GM12878 (cell line): Measurements from ENCODE around the gene ARX. TPM values are rescaled to one million over a fixed set of nuclear protein-coding genes. Genes with fewer than 3 reads are reported as not detected.

Experiments used
- ATAC-seq: fragments of 200-7000 bp; cut with Tn5 transposase; 3 replicates; pipeline ENCODE4 v1.9.1; 2020; ENCODE audit warnings: mild to moderate bottlenecking, moderate library complexity
- BruUV-seq: library from RNA; stranded (reverse); fragments of 400-500 nt; replicated peaks from 2 replicates; lab custom pipeline; 2021; lab: Mats Ljungman, UMichigan
- CTCF ChIA-PET: fragments of 300-600 bp; sonication (Branson Sonifier 250); formaldehyde crosslinking; extraction: SDS; loops from one replicate; lab custom pipeline; 2021; ENCODE audit warnings: inconsistent platforms; lab: Yijun Ruan, JAX
- POLR2A ChIA-PET: fragments of 350-600 bp; formaldehyde crosslinking; extraction: SDS; loops from one replicate; lab custom pipeline; 2021; ENCODE audit warnings: inconsistent platforms; lab: Charles Lee
- RAD21 ChIA-PET: fragments of 300-600 bp; sonication (Branson Sonifier 250); formaldehyde crosslinking; loops from one replicate; lab custom pipeline; 2023; ENCODE audit warnings: antibody characterized with exemption; ENCODE audit not compliant: unreplicated experiment; lab: Charles Lee
- SMC1A ChIA-PET: fragments of 300-600 bp; sonication (Branson Sonifier 250); formaldehyde crosslinking; loops from one replicate; lab custom pipeline; 2023; ENCODE audit not compliant: unreplicated experiment, uncharacterized antibody; lab: Charles Lee
- DNase-seq: peaks from one replicate; pipeline ENCODE4 v3.0.0-alpha.2; 2011; ENCODE audit warnings: low read depth, low spot score
- FAIRE-seq: peaks from 3 replicates; lab custom pipeline; 2011; peaks lifted over from hg19 to GRCh38; lab: Jason Lieb, UNC
- H2AFZ ChIP-seq: 2 replicates; pipeline ENCODE4 v1.6.0; 2011; ENCODE audit warnings: low read depth, low read length, control low read depth; ENCODE audit not compliant: control insufficient read depth
- H3K27ac ChIP-seq: 2 replicates; pipeline ENCODE4 v1.5.1; 2011; ENCODE audit warnings: control low read depth; ENCODE audit not compliant: control insufficient read depth, insufficient read depth
- H3K27me3 ChIP-seq, 2 experiments: replicated peaks in 1 of 2; 2 replicates each; pipeline versions ENCODE4 v1.6.0 to v1.6.1; 2011; ENCODE audit warnings: low read length in 1 of 2; ENCODE audit not compliant: control insufficient read depth in 2 of 2, insufficient read depth in 2 of 2
- H3K36me3 ChIP-seq, 2 experiments: 2 replicates each; pipeline ENCODE4 v1.5.1; 2011; ENCODE audit warnings: low read length in 1 of 2; ENCODE audit not compliant: control insufficient read depth in 2 of 2, insufficient read depth in 2 of 2
- H3K4me1 ChIP-seq: 2 replicates; pipeline ENCODE4 v1.6.1; 2011; ENCODE audit warnings: mild to moderate bottlenecking, low read length, moderate library complexity, mixed read lengths; ENCODE audit not compliant: control insufficient read depth, insufficient read depth
- H3K4me2 ChIP-seq: 2 replicates; pipeline ENCODE4 v1.6.0; 2011; ENCODE audit warnings: control low read depth; ENCODE audit not compliant: control insufficient read depth, insufficient read depth
- H3K4me3 ChIP-seq: fragments of 200-600 bp; sonication (generic); 2 replicates; pipeline ENCODE4 v1.5.1; 2016
- H3K79me2 ChIP-seq: 2 replicates; pipeline ENCODE4 v1.6.0; 2011; ENCODE audit warnings: low read length; ENCODE audit not compliant: control insufficient read depth, insufficient read depth
- H3K9ac ChIP-seq: 2 replicates; pipeline ENCODE4 v1.8.0; 2011; ENCODE audit warnings: low read length, control low read depth, mixed read lengths; ENCODE audit not compliant: control insufficient read depth, insufficient read depth
- H3K9me3 ChIP-seq: replicated peaks from 3 replicates; pipeline ENCODE4 v1.5.1; 2011; ENCODE audit warnings: mild to moderate bottlenecking, low read length; ENCODE audit not compliant: control insufficient read depth, insufficient read depth
- H4K20me1 ChIP-seq: 2 replicates; pipeline ENCODE4 v1.6.0; 2011; ENCODE audit not compliant: control insufficient read depth, insufficient read depth
- BCL11A ChIP-seq: IDR thresholded peaks from 2 replicates; pipeline ENCODE4 v1.6.1; 2011; ENCODE audit warnings: low read depth, low read length
- EP300 ChIP-seq, 2 experiments: fragments of 150-350 bp in 1 of 2; IDR thresholded peaks; 2 replicates each; pipeline ENCODE4 v1.6.1; 2011 to 2012; ENCODE audit warnings: low read depth in 2 of 2, low read length in 2 of 2, borderline replicate concordance in 1 of 2, improper control_type of control experiment in 1 of 2, inconsistent platforms in 1 of 2; ENCODE audit not compliant: control insufficient read depth in 1 of 2
- EZH2 ChIP-seq: IDR thresholded peaks from 2 replicates; pipeline ENCODE4 v1.6.1; 2012; ENCODE audit warnings: low read depth, mild to moderate bottlenecking, control low read depth, inconsistent platforms, low read length, borderline replicate concordance; ENCODE audit not compliant: control insufficient read depth
- JUNB ChIP-seq: IDR thresholded peaks from 2 replicates; pipeline ENCODE4 v1.6.1; 2016; ENCODE audit warnings: antibody characterized with exemption, mild to moderate bottlenecking
- KDM1A ChIP-seq: fragments of 200-600 bp; sonication (generic); IDR thresholded peaks from 2 replicates; pipeline ENCODE4 v1.6.1; 2016; ENCODE audit warnings: borderline replicate concordance
- LARP7 ChIP-seq: fragments of 450-650 bp; IDR thresholded peaks from 2 replicates; pipeline ENCODE4 v1.6.1; 2017; ENCODE audit warnings: mild to moderate bottlenecking
- MYC ChIP-seq: IDR thresholded peaks from 2 replicates; pipeline ENCODE4 v1.6.1; 2011; ENCODE audit warnings: mild to moderate bottlenecking, low read length, moderate library complexity, inconsistent platforms; ENCODE audit not compliant: insufficient read depth, insufficient replicate concordance, insufficient read length, severe bottlenecking
- NKRF ChIP-seq: fragments of 450-650 bp; conservative IDR thresholded peaks from 2 replicates; pipeline ENCODE4 v1.6.1; 2017; ENCODE audit warnings: mild to moderate bottlenecking, moderate library complexity
- RAD21 ChIP-seq: IDR thresholded peaks from 2 replicates; pipeline ENCODE4 v1.6.1; 2011; ENCODE audit warnings: mild to moderate bottlenecking, low read depth, low read length, moderate library complexity; ENCODE audit not compliant: insufficient read depth
- RELA ChIP-seq: fragments of 450-650 bp; IDR thresholded peaks from 2 replicates; pipeline ENCODE4 v1.8.0; 2014; ENCODE audit warnings: borderline replicate concordance; ENCODE audit not compliant: partially characterized antibody
- SREBF1 ChIP-seq: IDR thresholded peaks from 2 replicates; pipeline ENCODE4 v1.6.1; 2012; ENCODE audit warnings: mild to moderate bottlenecking, low read length
- WRNIP1 ChIP-seq: IDR thresholded peaks from 2 replicates; pipeline ENCODE4 v1.6.1; 2011; ENCODE audit warnings: low read depth, low read length, improper control_type of control experiment, borderline replicate concordance
- YY1 ChIP-seq: IDR thresholded peaks from 2 replicates; pipeline ENCODE4 v1.6.1; 2011; ENCODE audit warnings: low read depth, mild to moderate bottlenecking, low read length
- WGBS: methylation state at CpG from one replicate; pipeline ENCODE4 v1.1.6; 2016; ENCODE audit warnings: low lambda C conversion rate; ENCODE audit not compliant: insufficient replicate concordance, insufficient coverage; ENCODE audit errors: missing lambda C conversion rate; 5-methylcytosine and 5-hydroxymethylcytosine counted together
- in situ Hi-C: fragments of 300-500 bp; cut with MboI; formaldehyde crosslinking; loops from 9 replicates; pipeline ENCODE4 v1.14.3; 2018; ENCODE audit warnings: mixed read lengths
- intact Hi-C: fragments of 100-400 bp; cut with micrococcal nuclease; formaldehyde crosslinking; loops from one replicate; pipeline ENCODE4 v1.14.2; 2022; ENCODE audit not compliant: unreplicated experiment
- polyA plus RNA-seq, 11 experiments: library from polyadenylated mRNA; depleted of rRNA in 4 of 11; unstranded in 6 of 11; stranded (reverse) in 5 of 11; fragments of >200 nt; fragmentation: Nextera tagmentation in 4 of 11; fragmentation: Illumina TruSeq in 1 of 11; extraction: Ambion mirVana in 4 of 11; extraction: Trizol in 1 of 11; gene quantifications; 1 replicate in 1 of 11; 2 replicates in 10 of 11; pipeline versions ENCODE4 v1.2.1 to v1.2.3, GENCODE V29; 2011 to 2016; ENCODE audit warnings: inconsistent platforms in 2 of 11, missing spikeins in 2 of 11, low read depth in 1 of 11
- total RNA-seq, 4 experiments: library from RNA; depleted of rRNA in 3 of 4; stranded (reverse); fragments of >200 nt in 3 of 4; fragmentation: Illumina TruSeq in 1 of 4; extraction: Trizol in 1 of 4; gene quantifications; 2 replicates each; pipeline versions ENCODE4 v1.2.1 to v1.2.3, GENCODE V29; 2013 to 2021

ARX gene
- total and polyA plus RNA-seq, 10 of the 15 experiments (the other 5 are each of a cell fraction or from before 2014, with no cell fraction given) = 0.03 TPM; not detected in 9

DNA sequence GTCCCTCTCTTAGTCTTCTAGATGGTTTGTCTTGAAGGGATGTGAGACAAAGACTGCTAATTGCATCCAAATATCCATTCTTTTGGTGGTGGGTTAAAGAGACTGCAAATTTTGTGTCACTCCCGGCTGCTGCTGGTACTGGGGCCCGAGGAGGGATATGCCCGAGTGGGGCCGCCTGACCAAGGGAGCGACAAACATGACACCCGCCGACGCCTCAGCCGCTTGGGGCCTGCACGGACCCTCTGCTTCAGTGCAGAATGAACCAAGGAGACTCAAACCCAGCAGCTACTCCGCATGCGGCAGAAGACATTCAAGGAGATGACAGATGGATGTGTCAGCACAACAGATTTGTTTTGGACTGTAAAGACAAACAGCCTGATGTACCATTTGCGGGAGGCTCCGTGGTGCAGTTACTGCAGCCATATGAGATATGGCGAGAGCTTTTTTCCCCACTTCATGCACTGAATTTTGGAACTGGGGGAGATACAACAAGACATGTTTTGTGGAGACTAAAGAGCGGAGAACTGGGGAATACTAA lies 13.6 kb upstream of the ARX start:
- in situ Hi-C loops = no loop called here
- BruUV-seq = no TSS peak

More for the DNA sequence above, 13.6 kb upstream of the ARX start:
- ChIA-PET SMC1A (no interaction called here), CTCF (no interaction called here), POLR2A (no interaction called here), RAD21 (no interaction called here)
- Histone ChIP-seq H3K79me2 (no peaks in the 10 kb centered on the region), H3K9ac (no peak overlapping the region), H3K4me3 (no peak overlapping the region), H3K9me3 (no peaks in the 10 kb centered on the region), H3K27ac (no peak overlapping the region), H3K4me1 (no peaks in the 10 kb centered on the region), H3K36me3 (no peaks in the 10 kb centered on the region), H3K4me2 (no peak overlapping the region), H3K27me3 (peaks cover 2 to 3% of the 10 kb centered on the region in 2 experiments; a peak in 1 of 4 replicates), H4K20me1 (no peaks in the 10 kb centered on the region), H2AFZ (no peak overlapping the region)
- no peak for TF ChIP-seq EP300 (IDR thresholded peaks at IDR 0.05; ENCODE audit: borderline replicate concordance in 1 of 2, control insufficient read depth in 1 of 2, low read depth in 2 of 2, low read length in 2 of 2)
- TF ChIP-seq JUNB = no peak
- TF ChIP-seq WRNIP1 = no peak
- no peak for TF ChIP-seq SREBF1
- TF ChIP-seq RELA = no peak
- TF ChIP-seq NKRF = no peak
- no peak for TF ChIP-seq YY1
- TF ChIP-seq RAD21 = no peak
- no peak for TF ChIP-seq BCL11A
- TF ChIP-seq KDM1A = no peak
- TF ChIP-seq EZH2 = no peak
- TF ChIP-seq MYC = no peak
- TF ChIP-seq LARP7 = no peak
- ATAC-seq = no peak
- FAIRE-seq = no peak
- no peak for DNase-seq
- intact Hi-C loops = no loop called here
- 73% methylated on average over 16 of the region's 16 CpGs for WGBS
